ENCODE data around the gene ICAM2.

DNA sequence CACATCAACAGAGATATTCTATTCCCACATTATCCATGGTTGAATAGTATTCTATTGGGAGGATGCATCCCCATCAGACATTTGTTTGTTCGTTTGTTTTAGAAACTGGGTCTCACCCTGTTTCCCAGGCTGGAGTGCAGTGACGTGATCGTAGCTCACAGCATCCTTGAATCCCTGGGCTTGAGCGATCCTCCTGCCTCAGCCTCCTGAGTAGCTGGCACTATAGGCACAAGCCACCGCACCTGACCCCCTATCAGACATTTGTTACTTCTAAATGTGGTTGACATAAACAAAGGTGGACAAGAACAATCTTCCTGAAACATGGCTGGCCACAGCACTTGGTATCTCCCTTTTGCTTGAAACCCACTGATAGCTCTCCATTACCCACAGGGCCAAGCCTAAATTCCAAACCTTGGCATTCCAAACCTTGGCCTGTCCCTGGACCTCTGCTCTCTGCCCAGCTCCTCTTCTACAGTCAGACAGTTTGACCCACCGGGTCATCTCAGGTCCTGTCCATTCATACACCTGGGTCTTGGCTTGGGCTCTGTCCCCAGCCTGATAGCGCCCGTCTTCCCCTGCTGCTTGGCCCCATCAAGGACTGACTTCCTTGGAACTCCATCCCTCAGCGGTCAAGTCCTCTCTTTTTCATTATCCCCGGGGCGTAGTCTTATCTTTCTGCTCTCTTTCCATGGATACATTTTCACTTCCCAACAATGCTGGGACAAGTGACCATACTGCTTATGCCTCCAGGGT is 23.8 kb downstream of the ICAM2 start:
- no peak for TF ChIP-seq POLR2AphosphoS5 (IDR thresholded peaks at IDR 0.05; ENCODE audit: insufficient read depth, low read depth, low read length)
- no peak for TF ChIP-seq CTCF (IDR thresholded peaks at IDR 0.05; ENCODE audit: extremely low read depth in 1 of 2, insufficient read depth in 1 of 2, low read depth in 1 of 2, low read length in 2 of 2)
